Measurements from ENCODE around the gene VPS11. TPM values are rescaled to one million over a fixed set of nuclear protein-coding genes. Genes with fewer than 3 reads are reported as not detected.
A peak's percentile ranks its signal among the peaks of the same experiment; 100 is the strongest.

Gene VPS11
- total RNA-seq, 1 experiment from 2014 or later: 11.6 TPM

GRCh38 chr11:119110439-119110838 lies 42.8 kb downstream of the VPS11 start:
- in situ Hi-C loops (cut with HindIII; ENCODE audit: low pct_unique_long_range_greater_than_20kb, low sequenced_read_pairs): loop anchor here (25.0 kb wide), 1 partner anchor 202 kb away; the partner anchor contains the start of gene MCAM
- no peak for DNase-seq (ENCODE audit: low read depth)

- DNase-seq (ENCODE audit: low read depth): no peak
- in situ Hi-C loops (cut with HindIII; ENCODE audit: low pct_unique_long_range_greater_than_20kb, low sequenced_read_pairs): loop anchor here (25.0 kb wide), 1 partner anchor 201 kb away; the partner anchor contains the start of gene MCAM
Observed at GRCh38 chr11:119111361-119111925, 43.8 kb downstream of the VPS11 start.

GRCh38 chr11:119112314-119113020 lies 44.8 kb downstream of the VPS11 start:
- DNase-seq (ENCODE audit: low read depth): no peak
- in situ Hi-C loops (cut with HindIII; ENCODE audit: low pct_unique_long_range_greater_than_20kb, low sequenced_read_pairs): loop anchor here (25.0 kb wide), 1 partner anchor 200 kb away; the partner anchor contains the start of gene MCAM

GRCh38 chr11:119113716-119114115 lies 46.1 kb downstream of the VPS11 start:
- in situ Hi-C loops (cut with HindIII; ENCODE audit: low pct_unique_long_range_greater_than_20kb, low sequenced_read_pairs): loop anchor here (25.0 kb wide), 1 partner anchor 199 kb away; the partner anchor contains the start of gene MCAM
- DNase-seq (ENCODE audit: low read depth): no peak

GRCh38 chr11:119114351-119114750 lies 46.7 kb downstream of the VPS11 start:
- no peak for DNase-seq (ENCODE audit: low read depth)
- in situ Hi-C loops (cut with HindIII; ENCODE audit: low pct_unique_long_range_greater_than_20kb, low sequenced_read_pairs): loop anchor here (25.0 kb wide), 1 partner anchor 198 kb away; the partner anchor contains the start of gene MCAM

DNA sequence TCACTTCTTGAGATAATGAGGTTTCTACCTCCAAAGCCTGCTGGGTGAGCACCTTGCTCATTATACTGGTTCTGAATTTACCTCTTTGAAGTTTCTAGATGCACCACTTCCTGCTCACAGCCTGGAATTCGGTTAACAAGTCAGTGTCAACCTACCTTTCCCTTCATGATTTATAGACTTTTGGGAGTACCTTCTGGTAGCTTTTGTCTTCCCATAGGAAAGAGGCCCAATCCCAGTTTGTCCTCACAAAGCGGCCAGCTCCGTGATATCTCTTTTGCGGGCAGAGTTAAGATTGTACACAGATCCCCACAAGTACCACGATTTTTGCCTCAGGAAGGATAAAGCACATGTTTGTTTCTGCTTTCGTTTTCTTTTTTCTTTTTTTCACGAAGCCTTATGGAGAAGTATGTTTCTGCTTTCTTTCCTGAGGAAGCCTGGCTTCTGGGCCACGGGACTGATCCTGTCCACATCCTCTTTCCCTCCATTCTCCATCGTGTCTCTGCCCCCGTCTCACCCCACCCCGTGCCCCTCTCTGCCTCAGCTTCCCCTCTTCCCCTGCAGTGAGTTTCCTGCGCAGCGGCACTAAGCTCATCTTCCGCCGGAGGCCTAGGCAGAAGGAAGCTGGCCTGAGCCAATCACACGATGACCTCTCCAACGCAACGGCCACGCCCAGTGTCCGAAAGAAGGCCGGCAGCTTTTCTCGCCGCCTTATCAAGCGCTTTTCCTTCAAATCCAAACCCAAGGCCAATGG lies 48.0 kb downstream of the VPS11 start:
- in situ Hi-C loops (cut with HindIII; ENCODE audit: low pct_unique_long_range_greater_than_20kb, low sequenced_read_pairs): loop anchor here (25.0 kb wide), 1 partner anchor 197 kb away; the partner anchor contains the start of gene MCAM
- DNase-seq (ENCODE audit: low read depth): no peak

GRCh38 chr11:119116235-119116594 lies 48.6 kb downstream of the VPS11 start:
- no peak for DNase-seq (ENCODE audit: low read depth)
- in situ Hi-C loops (cut with HindIII; ENCODE audit: low pct_unique_long_range_greater_than_20kb, low sequenced_read_pairs): loop anchor here (25.0 kb wide), 1 partner anchor 196 kb away; the partner anchor contains the start of gene MCAM

DNA sequence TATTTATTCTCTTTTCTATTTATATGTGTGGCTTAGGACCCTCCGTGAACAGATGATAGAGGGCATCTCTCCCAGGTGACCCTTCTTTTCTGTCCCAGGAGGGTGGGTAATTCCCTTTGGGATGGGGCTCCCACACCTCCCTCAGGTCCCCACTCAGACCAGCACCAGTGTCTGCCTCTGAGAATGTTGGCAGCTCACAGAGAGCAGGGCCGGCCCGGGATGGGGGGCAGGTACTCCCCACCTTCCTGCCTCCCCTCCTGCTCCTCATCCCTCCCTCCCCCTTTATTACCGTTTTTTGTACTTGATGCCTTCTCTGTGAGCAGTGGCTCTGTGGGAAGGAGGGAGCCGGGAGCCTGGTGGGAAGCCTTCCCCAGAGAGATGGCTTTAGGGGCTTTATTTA lies 49.0 kb downstream of the VPS11 start:
- DNase-seq (ENCODE audit: low read depth): no peak
- in situ Hi-C loops (cut with HindIII; ENCODE audit: low pct_unique_long_range_greater_than_20kb, low sequenced_read_pairs): loop anchor here (25.0 kb wide), 1 partner anchor 196 kb away; the partner anchor contains the start of gene MCAM

GRCh38 chr11:119117004-119117706 lies 49.5 kb downstream of the VPS11 start:
- in situ Hi-C loops (cut with HindIII; ENCODE audit: low pct_unique_long_range_greater_than_20kb, low sequenced_read_pairs): loop anchor here (25.0 kb wide), 1 partner anchor 195 kb away; the partner anchor contains the start of gene MCAM
- DNase-seq (ENCODE audit: low read depth): no peak

- in situ Hi-C loops (cut with HindIII; ENCODE audit: low pct_unique_long_range_greater_than_20kb, low sequenced_read_pairs): loop anchor here (25.0 kb wide), 1 partner anchor 194 kb away; the partner anchor contains the start of gene MCAM
- no peak for DNase-seq (ENCODE audit: low read depth)
Observed at GRCh38 chr11:119118227-119118626, 50.6 kb downstream of the VPS11 start.

DNA sequence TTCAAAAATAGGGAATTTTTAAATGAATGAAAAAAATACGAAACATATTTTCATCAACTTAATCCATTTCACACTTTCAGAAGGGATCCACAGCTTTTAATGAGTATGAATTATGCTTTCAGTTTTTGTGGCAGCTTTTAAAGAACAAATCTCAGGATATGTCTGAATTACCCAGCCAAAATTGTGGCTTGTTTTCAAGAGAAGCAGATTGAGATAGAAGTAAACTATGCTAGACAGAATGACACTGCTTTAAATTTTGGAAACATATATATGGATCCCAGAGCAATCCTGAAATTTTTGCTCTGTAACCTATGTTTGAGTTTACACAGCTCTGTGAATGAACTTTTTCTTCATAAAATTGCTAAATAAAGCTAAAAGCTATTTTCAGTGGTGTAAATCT lies 51.3 kb downstream of the VPS11 start:
- in situ Hi-C loops (cut with HindIII; ENCODE audit: low pct_unique_long_range_greater_than_20kb, low sequenced_read_pairs): loop anchor here (25.0 kb wide), 1 partner anchor 193 kb away; the partner anchor contains the start of gene MCAM
- DNase-seq (ENCODE audit: low read depth): no peak

DNA sequence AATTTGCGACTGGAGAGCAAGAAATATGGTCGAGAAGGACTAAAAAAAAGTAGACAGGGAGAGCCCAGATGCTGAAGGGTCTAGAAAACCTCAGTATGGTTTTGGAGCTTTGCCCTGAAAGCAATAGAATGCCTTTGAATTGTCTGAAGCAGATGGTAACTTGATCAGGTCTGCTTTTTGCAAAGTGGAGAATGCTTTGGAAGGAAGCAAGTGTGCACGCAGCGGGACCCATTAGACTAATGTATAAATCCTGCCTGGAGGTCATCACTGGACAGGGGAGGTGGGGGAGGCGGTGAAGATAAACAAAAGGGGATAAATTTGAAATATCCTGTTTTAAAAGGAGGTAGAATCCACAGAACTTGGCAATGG lies 53.0 kb downstream of the VPS11 start:
- in situ Hi-C loops (cut with HindIII; ENCODE audit: low pct_unique_long_range_greater_than_20kb, low sequenced_read_pairs): loop anchor here (25.0 kb wide), 1 partner anchor 192 kb away; the partner anchor contains the start of gene MCAM

GRCh38 chr11:119121008-119121810 lies 53.6 kb downstream of the VPS11 start, which contains the start of gene HINFP:
HINFP (plus strand) TSS chr11:119121580; CDS start chr11:119126945, 5,365 bp downstream.
- in situ Hi-C loops (cut with HindIII; ENCODE audit: low pct_unique_long_range_greater_than_20kb, low sequenced_read_pairs): loop anchor here (25.0 kb wide), 1 partner anchor 191 kb away; the partner anchor contains the start of gene MCAM
- DNase-seq (ENCODE audit: low read depth): peak; percentile 95

More for the DNA sequence above, 53.0 kb downstream of the VPS11 start:
- DNase-seq (ENCODE audit: low read depth): no peak

GRCh38 chr11:119121811-119122124 lies 54.1 kb downstream of the VPS11 start:
- DNase-seq (ENCODE audit: low read depth): no peak
- in situ Hi-C loops (cut with HindIII; ENCODE audit: low pct_unique_long_range_greater_than_20kb, low sequenced_read_pairs): loop anchor here (25.0 kb wide), 1 partner anchor 191 kb away; the partner anchor contains the start of gene MCAM

GRCh38 chr11:119125821-119126220 lies 58.2 kb downstream of the VPS11 start:
- no peak for DNase-seq (ENCODE audit: low read depth)
- in situ Hi-C loops (cut with HindIII; ENCODE audit: low pct_unique_long_range_greater_than_20kb, low sequenced_read_pairs): no loop called here

DNA sequence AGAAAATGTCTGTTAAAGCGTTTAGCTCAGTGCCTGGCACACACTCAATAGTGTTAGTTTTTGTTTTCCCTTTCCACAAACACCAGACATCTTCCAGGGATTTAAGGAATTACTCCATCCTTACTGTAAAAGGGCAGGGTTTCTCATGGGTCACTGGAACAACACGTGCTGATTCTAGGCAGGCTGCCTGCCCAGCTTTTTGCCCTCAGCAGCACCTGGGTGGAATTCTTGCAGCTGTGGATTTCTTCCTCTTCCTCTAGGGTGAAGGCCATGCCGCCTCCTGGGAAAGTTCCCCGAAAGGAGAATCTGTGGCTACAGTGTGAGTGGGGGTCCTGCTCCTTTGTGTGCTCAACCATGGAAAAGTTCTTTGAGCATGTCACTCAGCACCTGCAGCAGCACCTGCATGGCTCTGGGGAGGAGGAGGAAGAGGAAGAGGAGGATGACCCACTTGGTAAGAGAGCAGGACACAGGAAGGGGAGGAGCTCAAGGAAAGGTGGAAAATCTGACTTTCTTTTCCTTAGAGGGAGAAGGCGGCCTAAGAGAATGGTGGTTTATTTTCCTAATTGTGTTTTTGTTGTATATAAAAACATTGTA lies 59.2 kb downstream of the VPS11 start:
- in situ Hi-C loops (cut with HindIII; ENCODE audit: low pct_unique_long_range_greater_than_20kb, low sequenced_read_pairs): no loop called here
- DNase-seq (ENCODE audit: low read depth): no peak

DNA sequence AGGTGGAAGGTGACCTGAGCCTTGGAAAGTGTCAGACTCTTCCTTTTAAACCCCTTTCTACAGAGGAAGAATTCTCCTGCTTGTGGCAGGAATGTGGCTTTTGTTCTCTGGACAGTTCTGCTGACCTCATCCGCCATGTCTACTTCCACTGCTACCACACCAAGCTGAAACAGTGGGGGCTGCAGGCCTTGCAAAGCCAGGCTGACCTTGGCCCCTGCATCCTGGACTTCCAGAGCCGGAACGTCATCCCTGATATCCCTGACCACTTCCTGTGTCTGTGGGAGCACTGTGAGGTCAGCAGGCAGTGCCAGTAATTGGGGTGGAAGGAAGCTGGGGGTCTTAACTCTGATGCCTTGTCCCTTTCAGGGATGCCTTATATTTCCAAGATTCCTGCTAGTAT lies 63.0 kb downstream of the VPS11 start:
- no peak for DNase-seq (ENCODE audit: low read depth)
- in situ Hi-C loops (cut with HindIII; ENCODE audit: low pct_unique_long_range_greater_than_20kb, low sequenced_read_pairs): no loop called here
